Stimulated activated naive B cell treated with anti-CD40 and anti-IgM and Interleukin-4, amounts not matched to agents 10 μg/mL and 1 μg/mL and 100 μg/mL, for 72 hours (primary cell): ENCODE results near the gene NLGN4Y.

ENCODE experiments used
- ATAC-seq, 2 donors: fragments of 150-1000 bp; cut with Tn5 transposase; replicated peaks; 2 replicates each; pipeline ENCODE4 v1.10.0; 2021; ENCODE audit warnings: moderate library complexity in 1 of 2
- DNase-seq: peaks from one replicate; pipeline ENCODE4 v3.0.0; 2021
- H3K27ac Mint-ChIP-seq: one replicate; pipeline ENCODE4 v1.8.0; 2022; ENCODE audit warnings: mild to moderate bottlenecking, mixed read lengths
- H3K27me3 Mint-ChIP-seq, 2 donors: one replicate each; pipeline ENCODE4 v1.8.0; 2022; ENCODE audit warnings: mixed read lengths in 2 of 2
- H3K36me3 Mint-ChIP-seq, 2 donors: one replicate each; pipeline ENCODE4 v1.8.0; 2022; ENCODE audit warnings: mixed read lengths in 2 of 2, mild to moderate bottlenecking in 1 of 2
- H3K4me1 Mint-ChIP-seq, 2 donors: one replicate each; pipeline ENCODE4 v1.8.0; 2022; ENCODE audit warnings: mixed read lengths in 2 of 2, mild to moderate bottlenecking in 1 of 2
- H3K4me3 Mint-ChIP-seq, 2 donors: one replicate each; pipeline ENCODE4 v1.8.0; 2022; ENCODE audit warnings: mild to moderate bottlenecking in 2 of 2, mixed read lengths in 2 of 2, moderate library complexity in 1 of 2
- H3K9me3 Mint-ChIP-seq, 2 donors: one replicate each; pipeline ENCODE4 v1.8.0; 2022; ENCODE audit warnings: mixed read lengths in 2 of 2, mild to moderate bottlenecking in 1 of 2

Gene NLGN4Y

GRCh38 chrY:14524272-14525231, at the start of gene NLGN4Y:
Gene NLGN4Y, plus strand, starts transcription at chrY:14524529. Its CDS starts 97,591 bp downstream, at chrY:14622120.
- peak in 1 of 2 donors; percentile 78 for ATAC-seq
- DNase-seq, result no peak

GRCh38 chrY:14485935-14486334, 38.4 kb upstream of the NLGN4Y start:
- ATAC-seq, result no peak

More at GRCh38 chrY:14524272-14525231, at the start of gene NLGN4Y:
- H3K4me3 Mint-ChIP-seq, result peak within 1 kb of the TSS in 1 of 2 donors; percentile 76
- H3K4me1 Mint-ChIP-seq, result peaks cover 0 to 10% of the 10 kb centered on the region in 2 donors
- H3K9me3 Mint-ChIP-seq, result peaks cover 0 to 2% of the 10 kb centered on the region in 2 donors
- H3K27me3 Mint-ChIP-seq, result peaks cover 0 to 40% of the 10 kb centered on the region in 2 donors
- no peak within 1 kb of the TSS for H3K27ac Mint-ChIP-seq
- no peaks in the 10 kb centered on the region for H3K36me3 Mint-ChIP-seq

GRCh38 chrY:14490226-14490625, 34.1 kb upstream of the NLGN4Y start:
- no peak for DNase-seq
- Mint-ChIP-seq H3K27ac (no peak overlapping the region), H3K4me3 (no peak overlapping the region), H3K36me3 (no peaks in the 10 kb centered on the region), H3K27me3 (no peaks in the 10 kb centered on the region), H3K9me3 (peaks cover 0 to 6% of the 10 kb centered on the region in 2 donors), H3K4me1 (no peaks in the 10 kb centered on the region)
- no peak for ATAC-seq

More at GRCh38 chrY:14485935-14486334, 38.4 kb upstream of the NLGN4Y start:
- DNase-seq, result no peak
- Mint-ChIP-seq H3K36me3 (no peaks in the 10 kb centered on the region), H3K4me3 (no peak overlapping the region), H3K4me1 (no peaks in the 10 kb centered on the region), H3K27me3 (no peaks in the 10 kb centered on the region), H3K9me3 (peaks cover 0 to 1% of the 10 kb centered on the region in 2 donors), H3K27ac (no peak overlapping the region)

GRCh38 chrY:14498071-14498470, 26.3 kb upstream of the NLGN4Y start:
- DNase-seq (no peak), ATAC-seq (no peak)
- Mint-ChIP-seq H3K4me1 (no peaks in the 10 kb centered on the region), H3K4me3 (no peak overlapping the region), H3K27me3 (no peaks in the 10 kb centered on the region), H3K9me3 (peaks cover 0 to 7% of the 10 kb centered on the region in 2 donors), H3K36me3 (no peaks in the 10 kb centered on the region), H3K27ac (no peak overlapping the region)

GRCh38 chrY:14504592-14504991, 19.7 kb upstream of the NLGN4Y start:
- Mint-ChIP-seq H3K27me3 (no peaks in the 10 kb centered on the region), H3K36me3 (no peaks in the 10 kb centered on the region), H3K4me1 (no peaks in the 10 kb centered on the region), H3K9me3 (peaks cover 0 to 2% of the 10 kb centered on the region in 2 donors), H3K4me3 (no peak overlapping the region), H3K27ac (no peak overlapping the region)
- ATAC-seq, result no peak
- no peak for DNase-seq

- Mint-ChIP-seq H3K27me3 (peaks cover 0 to 40% of the 10 kb centered on the region in 2 donors), H3K4me1 (peaks cover 0 to 10% of the 10 kb centered on the region in 2 donors), H3K36me3 (no peaks in the 10 kb centered on the region), H3K9me3 (peaks cover 0 to 2% of the 10 kb centered on the region in 2 donors), H3K27ac (no peak overlapping the region), H3K4me3 (no peak overlapping the region)
- DNase-seq (no peak), ATAC-seq (no peak)
Measured at GRCh38 chrY:14522379-14522950, 1.9 kb upstream of the NLGN4Y start.

GRCh38 chrY:14523491-14524271, 648 bp upstream of the NLGN4Y start:
- Mint-ChIP-seq H3K27ac (no peak overlapping the region), H3K4me3 (peak overlapping the region in 1 of 2 donors; percentile 16), H3K9me3 (peaks cover 0 to 2% of the 10 kb centered on the region in 2 donors), H3K4me1 (peaks cover 0 to 10% of the 10 kb centered on the region in 2 donors), H3K27me3 (peaks cover 0 to 40% of the 10 kb centered on the region in 2 donors), H3K36me3 (no peaks in the 10 kb centered on the region)
- DNase-seq, result no peak
- peak in 1 of 2 donors; percentile 36 for ATAC-seq

- Mint-ChIP-seq H3K9me3 (no peaks in the 10 kb centered on the region), H3K4me1 (peaks cover 0 to 10% of the 10 kb centered on the region in 2 donors), H3K36me3 (no peaks in the 10 kb centered on the region), H3K27ac (no peak overlapping the region), H3K4me3 (peak overlapping the region in 1 of 2 donors; percentile 76), H3K27me3 (peaks cover 0 to 34% of the 10 kb centered on the region in 2 donors)
- ATAC-seq (no peak), DNase-seq (no peak)
Measured at GRCh38 chrY:14525315-14525714, 986 bp downstream of the NLGN4Y start.

GRCh38 chrY:14528361-14528760, 4.0 kb downstream of the NLGN4Y start:
- no peak for ATAC-seq
- no peak for DNase-seq
- H3K27me3 Mint-ChIP-seq, result peaks cover 0 to 19% of the 10 kb centered on the region in 2 donors
- no peaks in the 10 kb centered on the region for H3K36me3 Mint-ChIP-seq
- H3K9me3 Mint-ChIP-seq, result no peaks in the 10 kb centered on the region
- H3K27ac Mint-ChIP-seq, result no peak overlapping the region
- no peak overlapping the region for H3K4me3 Mint-ChIP-seq
- peaks cover 0 to 10% of the 10 kb centered on the region in 2 donors for H3K4me1 Mint-ChIP-seq

- no peak overlapping the region for H3K27ac Mint-ChIP-seq
- H3K9me3 Mint-ChIP-seq, result peaks cover 0 to under 1% of the 10 kb centered on the region in 2 donors
- no peaks in the 10 kb centered on the region for H3K27me3 Mint-ChIP-seq
- no peaks in the 10 kb centered on the region for H3K4me1 Mint-ChIP-seq
- H3K36me3 Mint-ChIP-seq, result no peaks in the 10 kb centered on the region
- H3K4me3 Mint-ChIP-seq, result no peak overlapping the region
- DNase-seq, result no peak
- no peak for ATAC-seq
Measured at GRCh38 chrY:14536703-14537102, 12.4 kb downstream of the NLGN4Y start.

- Mint-ChIP-seq H3K27me3 (no peaks in the 10 kb centered on the region), H3K27ac (no peak overlapping the region), H3K36me3 (no peaks in the 10 kb centered on the region), H3K4me3 (no peak overlapping the region), H3K9me3 (peaks cover 0 to 6% of the 10 kb centered on the region in 2 donors), H3K4me1 (no peaks in the 10 kb centered on the region)
- ATAC-seq (no peak), DNase-seq (no peak)
Measured at GRCh38 chrY:14543506-14543905, 19.2 kb downstream of the NLGN4Y start.

GRCh38 chrY:14581294-14581693, 57.0 kb downstream of the NLGN4Y start:
- DNase-seq (no peak), ATAC-seq (no peak)
- Mint-ChIP-seq H3K27me3 (no peaks in the 10 kb centered on the region), H3K4me1 (no peaks in the 10 kb centered on the region), H3K4me3 (no peak overlapping the region), H3K27ac (no peak overlapping the region), H3K36me3 (no peaks in the 10 kb centered on the region), H3K9me3 (peaks cover 0 to 1% of the 10 kb centered on the region in 2 donors)

GRCh38 chrY:14586725-14587124, 62.4 kb downstream of the NLGN4Y start:
- no peaks in the 10 kb centered on the region for H3K27me3 Mint-ChIP-seq
- DNase-seq (no peak), ATAC-seq (no peak)
- no peak overlapping the region for H3K4me3 Mint-ChIP-seq
- no peaks in the 10 kb centered on the region for H3K36me3 Mint-ChIP-seq
- H3K9me3 Mint-ChIP-seq, result peaks cover 0 to 2% of the 10 kb centered on the region in 2 donors
- H3K4me1 Mint-ChIP-seq, result no peaks in the 10 kb centered on the region
- no peak overlapping the region for H3K27ac Mint-ChIP-seq

- Mint-ChIP-seq H3K27ac (no peak overlapping the region), H3K4me3 (no peak overlapping the region), H3K36me3 (no peaks in the 10 kb centered on the region), H3K27me3 (no peaks in the 10 kb centered on the region), H3K9me3 (no peaks in the 10 kb centered on the region), H3K4me1 (no peaks in the 10 kb centered on the region)
- no peak for ATAC-seq
- no peak for DNase-seq
Measured at GRCh38 chrY:14601372-14601771, 77.0 kb downstream of the NLGN4Y start.
